GM12878 (cell line): ENCODE results near the gene CD82. TPM values are rescaled to one million over a fixed set of nuclear protein-coding genes. Genes with fewer than 3 reads are reported as not detected.

Experiments used
- ATAC-seq: fragments of 200-7000 bp; cut with Tn5 transposase; 3 replicates; pipeline ENCODE4 v1.9.1; 2020; ENCODE audit warnings: mild to moderate bottlenecking, moderate library complexity
- BruUV-seq: library from RNA; stranded (reverse); fragments of 400-500 nt; replicated peaks from 2 replicates; lab custom pipeline; 2021; lab: Mats Ljungman, UMichigan
- CTCF ChIA-PET: fragments of 300-600 bp; sonication (Branson Sonifier 250); formaldehyde crosslinking; extraction: SDS; loops from one replicate; lab custom pipeline; 2021; ENCODE audit warnings: inconsistent platforms; lab: Yijun Ruan, JAX
- POLR2A ChIA-PET: fragments of 350-600 bp; formaldehyde crosslinking; extraction: SDS; loops from one replicate; lab custom pipeline; 2021; ENCODE audit warnings: inconsistent platforms; lab: Charles Lee
- RAD21 ChIA-PET: fragments of 300-600 bp; sonication (Branson Sonifier 250); formaldehyde crosslinking; loops from one replicate; lab custom pipeline; 2023; ENCODE audit warnings: antibody characterized with exemption; ENCODE audit not compliant: unreplicated experiment; lab: Charles Lee
- SMC1A ChIA-PET: fragments of 300-600 bp; sonication (Branson Sonifier 250); formaldehyde crosslinking; loops from one replicate; lab custom pipeline; 2023; ENCODE audit not compliant: unreplicated experiment, uncharacterized antibody; lab: Charles Lee
- DNase-seq: peaks from one replicate; pipeline ENCODE4 v3.0.0-alpha.2; 2011; ENCODE audit warnings: low read depth, low spot score
- FAIRE-seq: peaks from 3 replicates; lab custom pipeline; 2011; peaks lifted over from hg19 to GRCh38; lab: Jason Lieb, UNC
- H2AFZ ChIP-seq: 2 replicates; pipeline ENCODE4 v1.6.0; 2011; ENCODE audit warnings: low read depth, low read length, control low read depth; ENCODE audit not compliant: control insufficient read depth
- H3K27ac ChIP-seq: 2 replicates; pipeline ENCODE4 v1.5.1; 2011; ENCODE audit warnings: control low read depth; ENCODE audit not compliant: control insufficient read depth, insufficient read depth
- H3K27me3 ChIP-seq, 2 experiments: replicated peaks in 1 of 2; 2 replicates each; pipeline versions ENCODE4 v1.6.0 to v1.6.1; 2011; ENCODE audit warnings: low read length in 1 of 2; ENCODE audit not compliant: control insufficient read depth in 2 of 2, insufficient read depth in 2 of 2
- H3K36me3 ChIP-seq, 2 experiments: 2 replicates each; pipeline ENCODE4 v1.5.1; 2011; ENCODE audit warnings: low read length in 1 of 2; ENCODE audit not compliant: control insufficient read depth in 2 of 2, insufficient read depth in 2 of 2
- H3K4me1 ChIP-seq: 2 replicates; pipeline ENCODE4 v1.6.1; 2011; ENCODE audit warnings: mild to moderate bottlenecking, low read length, moderate library complexity, mixed read lengths; ENCODE audit not compliant: control insufficient read depth, insufficient read depth
- H3K4me2 ChIP-seq: 2 replicates; pipeline ENCODE4 v1.6.0; 2011; ENCODE audit warnings: control low read depth; ENCODE audit not compliant: control insufficient read depth, insufficient read depth
- H3K4me3 ChIP-seq: fragments of 200-600 bp; sonication (generic); 2 replicates; pipeline ENCODE4 v1.5.1; 2016
- H3K79me2 ChIP-seq: 2 replicates; pipeline ENCODE4 v1.6.0; 2011; ENCODE audit warnings: low read length; ENCODE audit not compliant: control insufficient read depth, insufficient read depth
- H3K9ac ChIP-seq: 2 replicates; pipeline ENCODE4 v1.8.0; 2011; ENCODE audit warnings: low read length, control low read depth, mixed read lengths; ENCODE audit not compliant: control insufficient read depth, insufficient read depth
- H3K9me3 ChIP-seq: replicated peaks from 3 replicates; pipeline ENCODE4 v1.5.1; 2011; ENCODE audit warnings: mild to moderate bottlenecking, low read length; ENCODE audit not compliant: control insufficient read depth, insufficient read depth
- H4K20me1 ChIP-seq: 2 replicates; pipeline ENCODE4 v1.6.0; 2011; ENCODE audit not compliant: control insufficient read depth, insufficient read depth
- ESRRA ChIP-seq: IDR thresholded peaks from 2 replicates; pipeline ENCODE4 v1.6.1; 2012; ENCODE audit warnings: mild to moderate bottlenecking, low read length, improper control_type of control experiment
- HDGF ChIP-seq: fragments of 450-650 bp; IDR thresholded peaks from 2 replicates; pipeline ENCODE4 v1.6.1; 2016; ENCODE audit warnings: antibody characterized with exemption
- SPI1 ChIP-seq: IDR thresholded peaks from 2 replicates; pipeline ENCODE4 v1.6.1; 2011; ENCODE audit warnings: low read depth, mild to moderate bottlenecking, low read length, moderate library complexity, borderline replicate concordance; ENCODE audit not compliant: insufficient read depth
- TAF1 ChIP-seq: IDR thresholded peaks from 2 replicates; pipeline ENCODE4 v1.6.1; 2011; ENCODE audit warnings: mild to moderate bottlenecking, low read depth, low read length, borderline replicate concordance
- WGBS: methylation state at CpG from one replicate; pipeline ENCODE4 v1.1.6; 2016; ENCODE audit warnings: low lambda C conversion rate; ENCODE audit not compliant: insufficient replicate concordance, insufficient coverage; ENCODE audit errors: missing lambda C conversion rate; 5-methylcytosine and 5-hydroxymethylcytosine counted together
- in situ Hi-C: fragments of 300-500 bp; cut with MboI; formaldehyde crosslinking; loops from 9 replicates; pipeline ENCODE4 v1.14.3; 2018; ENCODE audit warnings: mixed read lengths
- intact Hi-C: fragments of 100-400 bp; cut with micrococcal nuclease; formaldehyde crosslinking; loops from one replicate; pipeline ENCODE4 v1.14.2; 2022; ENCODE audit not compliant: unreplicated experiment
- polyA plus RNA-seq, 11 experiments: library from polyadenylated mRNA; depleted of rRNA in 4 of 11; unstranded in 6 of 11; stranded (reverse) in 5 of 11; fragments of >200 nt; fragmentation: Nextera tagmentation in 4 of 11; fragmentation: Illumina TruSeq in 1 of 11; extraction: Ambion mirVana in 4 of 11; extraction: Trizol in 1 of 11; gene quantifications; 1 replicate in 1 of 11; 2 replicates in 10 of 11; pipeline versions ENCODE4 v1.2.1 to v1.2.3, GENCODE V29; 2011 to 2016; ENCODE audit warnings: inconsistent platforms in 2 of 11, missing spikeins in 2 of 11, low read depth in 1 of 11
- total RNA-seq, 4 experiments: library from RNA; depleted of rRNA in 3 of 4; stranded (reverse); fragments of >200 nt in 3 of 4; fragmentation: Illumina TruSeq in 1 of 4; extraction: Trizol in 1 of 4; gene quantifications; 2 replicates each; pipeline versions ENCODE4 v1.2.1 to v1.2.3, GENCODE V29; 2013 to 2021
- TF ChIP-seq, protein P1 (sequence below): IDR thresholded peaks from 2 replicates; pipeline ENCODE4 v1.6.1; 2011; ENCODE audit warnings: low read depth, mild to moderate bottlenecking, low read length, moderate library complexity, borderline replicate concordance; ENCODE audit errors: extremely low read depth
- TF ChIP-seq, protein P2 (sequence below): fragments of 450-650 bp; IDR thresholded peaks from 2 replicates; pipeline ENCODE4 v1.6.1; 2017; ENCODE audit warnings: mild to moderate bottlenecking, moderate library complexity

The CD82 gene
- total and polyA plus RNA-seq, 10 of the 15 experiments (the other 5 are each of a cell fraction or from before 2014, with no cell fraction given): 5.2 to 180 (median 84.7) TPM

DNA sequence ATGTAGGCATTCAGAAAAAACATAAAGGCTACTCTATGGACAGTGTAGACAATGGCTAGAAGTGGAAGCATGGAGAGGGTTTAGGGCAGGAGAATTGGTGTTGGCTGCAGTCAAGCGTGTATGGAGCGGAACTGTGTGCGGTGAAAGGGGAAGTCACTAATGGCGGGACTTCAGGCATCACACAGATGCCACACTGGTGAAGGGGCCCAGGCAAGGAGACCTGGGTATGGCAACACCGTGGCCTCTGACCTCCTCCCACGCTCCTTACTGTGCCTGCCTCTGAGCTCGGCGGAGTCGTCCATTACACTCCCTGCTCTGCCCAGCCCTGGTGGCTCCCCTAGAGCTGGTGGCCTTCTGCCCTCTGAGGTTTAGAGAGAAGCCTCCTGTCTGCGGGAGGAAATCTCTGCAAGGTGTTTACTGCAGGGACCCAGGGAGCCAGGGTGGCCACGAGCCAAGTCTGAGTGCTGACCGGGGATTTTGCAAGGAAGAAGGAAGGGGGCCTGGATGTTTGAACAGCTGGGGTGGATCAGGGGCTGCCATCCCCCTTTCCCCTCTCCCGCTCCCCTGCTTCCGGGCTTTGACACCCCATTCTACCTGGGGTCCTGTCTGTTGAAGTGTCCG lies 86.2 kb downstream of the CD82 start:
- CTCF ChIA-PET: interaction anchor here (1.4 kb wide), 1 partner anchor 260 kb away, joined by 3 read pairs; no protein-coding TSS in a partner anchor
- H3K79me2 ChIP-seq: no peaks in the 10 kb centered on the region
- intact Hi-C loops: loop anchor here (10.0 kb wide), 1 partner anchor 263 kb away; no protein-coding TSS in a partner anchor
- no peaks in the 10 kb centered on the region for H3K36me3 ChIP-seq
- H3K4me1 ChIP-seq: no peaks in the 10 kb centered on the region; the same call in 1 of the 2 replicates
- no peaks in the 10 kb centered on the region for H4K20me1 ChIP-seq
- H3K9ac ChIP-seq: no peak overlapping the region
- no peak overlapping the region for H3K4me3 ChIP-seq
- in situ Hi-C loops: no loop called here
- no peaks in the 10 kb centered on the region for H3K9me3 ChIP-seq
- H3K27me3 ChIP-seq: no peaks in the 10 kb centered on the region; a peak in 2 of 4 replicates
- POLR2A ChIA-PET: interaction anchor here (0.6 kb wide), 1 partner anchor 27 kb away, joined by 3 read pairs; no protein-coding TSS in a partner anchor
- FAIRE-seq: no peak
- no peak overlapping the region for H3K4me2 ChIP-seq
- ATAC-seq: peak; percentile 49
- no peak for DNase-seq
- TF ChIP-seq, protein P1, sequence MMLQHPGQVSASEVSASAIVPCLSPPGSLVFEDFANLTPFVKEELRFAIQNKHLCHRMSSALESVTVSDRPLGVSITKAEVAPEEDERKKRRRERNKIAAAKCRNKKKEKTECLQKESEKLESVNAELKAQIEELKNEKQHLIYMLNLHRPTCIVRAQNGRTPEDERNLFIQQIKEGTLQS: no peak
- peak; percentile 38; the same call in 1 of the 2 replicates for TF ChIP-seq SPI1
- BruUV-seq: no TSS peak
- SMC1A ChIA-PET: no interaction called here
- 8% methylated on average over 15 of the region's 15 CpGs for WGBS
- RAD21 ChIA-PET: no interaction called here
- H2AFZ ChIP-seq: no peak overlapping the region
- no peak overlapping the region for H3K27ac ChIP-seq

DNA sequence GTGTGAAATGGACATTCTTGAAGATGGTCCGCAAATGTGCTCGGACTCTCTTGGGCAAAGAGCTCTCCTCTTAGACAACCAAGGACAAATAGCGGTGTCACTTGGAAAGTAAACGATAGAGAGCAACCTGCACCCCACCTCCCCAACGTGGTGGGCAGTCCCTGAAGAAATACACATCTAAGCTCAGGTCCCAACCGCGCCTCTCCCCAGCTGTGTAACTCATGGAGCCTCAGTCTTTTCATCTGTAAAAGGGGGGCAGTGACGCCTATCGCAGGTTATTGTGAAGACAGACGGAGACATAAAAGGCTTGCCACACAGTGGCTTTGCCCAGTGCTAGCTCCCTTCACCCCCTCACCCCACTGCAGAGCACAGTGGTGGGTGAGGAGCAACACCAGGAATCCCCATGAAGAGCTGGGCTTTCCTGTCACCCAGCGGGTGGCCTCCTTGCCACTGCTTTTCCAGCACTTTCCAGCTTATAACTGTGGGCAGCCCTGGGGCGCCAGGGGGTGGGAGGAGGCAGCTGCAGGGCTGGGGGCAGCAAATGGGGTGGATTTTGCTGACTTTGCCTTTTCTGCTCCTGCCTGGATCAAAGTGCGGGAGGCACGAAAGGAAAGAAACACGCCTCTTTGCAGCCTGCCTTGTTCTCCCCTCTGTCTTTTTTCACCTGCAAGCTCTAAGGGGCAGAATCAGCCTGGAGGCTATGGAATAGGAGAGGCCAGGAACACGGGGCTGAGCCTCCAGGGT lies 87.6 kb downstream of the CD82 start:
- no peak overlapping the region for H2AFZ ChIP-seq
- H3K36me3 ChIP-seq: no peaks in the 10 kb centered on the region
- H3K9ac ChIP-seq: no peak overlapping the region
- H3K4me3 ChIP-seq: no peak overlapping the region
- 54% methylated on average over 15 of the region's 16 CpGs for WGBS
- BruUV-seq: no TSS peak
- no peaks in the 10 kb centered on the region for H3K9me3 ChIP-seq
- RAD21 ChIA-PET: no interaction called here
- no peaks in the 10 kb centered on the region; a peak in 2 of 4 replicates for H3K27me3 ChIP-seq
- CTCF ChIA-PET: interaction anchor here (1.4 kb wide), 1 partner anchor 258 kb away, joined by 3 read pairs; no protein-coding TSS in a partner anchor
- no peak for ATAC-seq
- H4K20me1 ChIP-seq: no peaks in the 10 kb centered on the region
- POLR2A ChIA-PET: no interaction called here
- H3K79me2 ChIP-seq: no peaks in the 10 kb centered on the region
- intact Hi-C loops (loop anchor here (10.0 kb wide), 1 partner anchor 262 kb away; no protein-coding TSS in a partner anchor), in situ Hi-C loops (no loop called here)
- SMC1A ChIA-PET: no interaction called here
- FAIRE-seq: no peak
- DNase-seq: no peak
- no peak overlapping the region for H3K27ac ChIP-seq
- no peaks in the 10 kb centered on the region; the same call in 1 of the 2 replicates for H3K4me1 ChIP-seq
- H3K4me2 ChIP-seq: no peak overlapping the region
- no peak for TF ChIP-seq ESRRA
- no peak for TF ChIP-seq HDGF
- TF ChIP-seq, protein P2, sequence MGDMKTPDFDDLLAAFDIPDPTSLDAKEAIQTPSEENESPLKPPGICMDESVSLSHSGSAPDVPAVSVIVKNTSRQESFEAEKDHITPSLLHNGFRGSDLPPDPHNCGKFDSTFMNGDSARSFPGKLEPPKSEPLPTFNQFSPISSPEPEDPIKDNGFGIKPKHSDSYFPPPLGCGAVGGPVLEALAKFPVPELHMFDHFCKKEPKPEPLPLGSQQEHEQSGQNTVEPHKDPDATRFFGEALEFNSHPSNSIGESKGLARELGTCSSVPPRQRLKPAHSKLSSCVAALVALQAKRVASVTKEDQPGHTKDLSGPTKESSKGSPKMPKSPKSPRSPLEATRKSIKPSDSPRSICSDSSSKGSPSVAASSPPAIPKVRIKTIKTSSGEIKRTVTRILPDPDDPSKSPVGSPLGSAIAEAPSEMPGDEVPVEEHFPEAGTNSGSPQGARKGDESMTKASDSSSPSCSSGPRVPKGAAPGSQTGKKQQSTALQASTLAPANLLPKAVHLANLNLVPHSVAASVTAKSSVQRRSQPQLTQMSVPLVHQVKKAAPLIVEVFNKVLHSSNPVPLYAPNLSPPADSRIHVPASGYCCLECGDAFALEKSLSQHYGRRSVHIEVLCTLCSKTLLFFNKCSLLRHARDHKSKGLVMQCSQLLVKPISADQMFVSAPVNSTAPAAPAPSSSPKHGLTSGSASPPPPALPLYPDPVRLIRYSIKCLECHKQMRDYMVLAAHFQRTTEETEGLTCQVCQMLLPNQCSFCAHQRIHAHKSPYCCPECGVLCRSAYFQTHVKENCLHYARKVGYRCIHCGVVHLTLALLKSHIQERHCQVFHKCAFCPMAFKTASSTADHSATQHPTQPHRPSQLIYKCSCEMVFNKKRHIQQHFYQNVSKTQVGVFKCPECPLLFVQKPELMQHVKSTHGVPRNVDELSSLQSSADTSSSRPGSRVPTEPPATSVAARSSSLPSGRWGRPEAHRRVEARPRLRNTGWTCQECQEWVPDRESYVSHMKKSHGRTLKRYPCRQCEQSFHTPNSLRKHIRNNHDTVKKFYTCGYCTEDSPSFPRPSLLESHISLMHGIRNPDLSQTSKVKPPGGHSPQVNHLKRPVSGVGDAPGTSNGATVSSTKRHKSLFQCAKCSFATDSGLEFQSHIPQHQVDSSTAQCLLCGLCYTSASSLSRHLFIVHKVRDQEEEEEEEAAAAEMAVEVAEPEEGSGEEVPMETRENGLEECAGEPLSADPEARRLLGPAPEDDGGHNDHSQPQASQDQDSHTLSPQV: no peak
- no peak for TF ChIP-seq TAF1
